ENCODE measurements around the gene DYNLRB1. TPM values are rescaled to one million over a fixed set of nuclear protein-coding genes. Genes with fewer than 3 reads are reported as not detected.

DYNLRB1 gene
- total and polyA plus RNA-seq, 9 of the 15 experiments (the other 6 are each of a cell fraction or from before 2014, with no cell fraction given), result 48.7 to 358 (median 121) TPM

DNA sequence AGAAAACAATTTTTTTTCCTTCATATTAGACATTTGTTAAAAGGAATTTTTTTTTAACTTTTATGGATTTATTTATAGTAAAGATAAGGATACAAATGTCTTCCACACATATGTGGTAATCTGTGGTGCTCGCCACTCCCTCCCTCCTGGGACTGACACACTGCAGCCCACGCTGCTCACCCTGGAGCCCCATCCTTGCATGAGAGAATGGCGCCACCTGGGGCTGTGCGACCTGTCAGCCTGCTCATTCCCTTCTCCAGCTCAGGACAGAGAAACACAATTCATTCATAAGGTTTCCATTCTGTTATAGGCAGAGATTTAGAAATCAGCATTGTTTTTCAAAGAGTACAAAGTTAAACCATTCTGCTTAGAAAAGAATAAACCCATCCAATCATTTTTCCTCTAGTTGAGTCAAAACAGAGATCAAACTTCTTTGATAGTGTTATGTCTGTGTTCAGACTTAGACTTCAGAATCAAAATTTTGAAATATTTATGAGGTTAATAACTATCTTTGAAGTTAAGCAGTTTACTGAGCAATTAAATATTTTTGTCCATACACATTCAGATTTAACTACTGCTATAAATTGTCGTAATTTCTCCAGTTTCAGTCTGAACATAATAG, 42.8 kb upstream of the DYNLRB1 start:
- no TSS peak for BruUV-seq (replicated peaks)
- Histone ChIP-seq H3K79me2 (ENCODE audit: control insufficient read depth, insufficient read depth, low read length) (no peaks in the 10 kb centered on the region), H3K9me1 (ENCODE audit: control insufficient read depth, insufficient read depth, low read length) (no peaks in the 10 kb centered on the region), H3K27ac (ENCODE audit: extremely low read depth, low read depth, low read length) (no peak overlapping the region), H3K4me3 (no peak overlapping the region), H3K36me3 (ENCODE audit: control insufficient read depth, insufficient read depth, low read length) (peaks cover 63% of the 10 kb centered on the region), H3K9ac (ENCODE audit: insufficient read depth in 1 of 2, low read depth in 2 of 2, low read length in 2 of 2) (no peak overlapping the region), H3K9me3 (replicated peaks; ENCODE audit: control insufficient read depth, insufficient read depth, low read depth, low read length) (no peaks in the 10 kb centered on the region), H2AFZ (ENCODE audit: low read depth, low read length) (no peak overlapping the region), H3K4me2 (ENCODE audit: insufficient read depth, low read length) (no peak overlapping the region), H4K20me1 (replicated peaks; ENCODE audit: control insufficient read depth, insufficient read depth, low read length) (no peaks in the 10 kb centered on the region), H3K27me3 (ENCODE audit: control insufficient read depth in 2 of 2, insufficient read depth in 2 of 2, low read length in 2 of 2) (no peaks in the 10 kb centered on the region), H3K4me1 (replicated peaks in 1 of 2; ENCODE audit: control insufficient read depth in 2 of 2, insufficient read depth in 2 of 2, low read length in 2 of 2) (peaks cover 0 to 4% of the 10 kb centered on the region in 2 experiments; a peak in 4 of 5 replicates)
- POLR2A ChIA-PET, result interaction anchor here (1.0 to 1.9 kb wide), 4 partner anchors 12 to 161 kb away, joined by 3 to 6 read pairs (median 4); no protein-coding TSS in a partner anchor
- peak; percentile 32 to 68 (median 44) for DNase-seq (ENCODE audit: extremely low read depth in 1 of 4, low spot score in 3 of 4)
- CTCF ChIA-PET (ENCODE audit: low intra/inter-chr PET ratio), result interaction anchor here (0.6 to 4.7 kb wide), 3 partner anchors 49 to 166 kb away, joined by 3 to 39 read pairs (median 3); no protein-coding TSS in a partner anchor
- FAIRE-seq, result peak; percentile 86
- 59% methylated on average over 5 of the region's 5 CpGs for WGBS (ENCODE audit: insufficient coverage, low coverage, missing lambda C conversion rate)
- in situ Hi-C loops (cut with MboI) (no loop called here), intact Hi-C loops (cut with micrococcal nuclease) (loop anchor here (1.0 to 5.0 kb wide), 2 partner anchors 44 to 161 kb away; partner anchors contain the start of gene DYNLRB1)
- ATAC-seq, result peak; percentile 99
- no peak for TF ChIP-seq RFX7 (CRISPR knock-in tag; IDR thresholded peaks at IDR 0.05)
- TF ChIP-seq, protein P1, sequence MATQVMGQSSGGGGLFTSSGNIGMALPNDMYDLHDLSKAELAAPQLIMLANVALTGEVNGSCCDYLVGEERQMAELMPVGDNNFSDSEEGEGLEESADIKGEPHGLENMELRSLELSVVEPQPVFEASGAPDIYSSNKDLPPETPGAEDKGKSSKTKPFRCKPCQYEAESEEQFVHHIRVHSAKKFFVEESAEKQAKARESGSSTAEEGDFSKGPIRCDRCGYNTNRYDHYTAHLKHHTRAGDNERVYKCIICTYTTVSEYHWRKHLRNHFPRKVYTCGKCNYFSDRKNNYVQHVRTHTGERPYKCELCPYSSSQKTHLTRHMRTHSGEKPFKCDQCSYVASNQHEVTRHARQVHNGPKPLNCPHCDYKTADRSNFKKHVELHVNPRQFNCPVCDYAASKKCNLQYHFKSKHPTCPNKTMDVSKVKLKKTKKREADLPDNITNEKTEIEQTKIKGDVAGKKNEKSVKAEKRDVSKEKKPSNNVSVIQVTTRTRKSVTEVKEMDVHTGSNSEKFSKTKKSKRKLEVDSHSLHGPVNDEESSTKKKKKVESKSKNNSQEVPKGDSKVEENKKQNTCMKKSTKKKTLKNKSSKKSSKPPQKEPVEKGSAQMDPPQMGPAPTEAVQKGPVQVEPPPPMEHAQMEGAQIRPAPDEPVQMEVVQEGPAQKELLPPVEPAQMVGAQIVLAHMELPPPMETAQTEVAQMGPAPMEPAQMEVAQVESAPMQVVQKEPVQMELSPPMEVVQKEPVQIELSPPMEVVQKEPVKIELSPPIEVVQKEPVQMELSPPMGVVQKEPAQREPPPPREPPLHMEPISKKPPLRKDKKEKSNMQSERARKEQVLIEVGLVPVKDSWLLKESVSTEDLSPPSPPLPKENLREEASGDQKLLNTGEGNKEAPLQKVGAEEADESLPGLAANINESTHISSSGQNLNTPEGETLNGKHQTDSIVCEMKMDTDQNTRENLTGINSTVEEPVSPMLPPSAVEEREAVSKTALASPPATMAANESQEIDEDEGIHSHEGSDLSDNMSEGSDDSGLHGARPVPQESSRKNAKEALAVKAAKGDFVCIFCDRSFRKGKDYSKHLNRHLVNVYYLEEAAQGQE (IDR thresholded peaks at IDR 0.05; ENCODE audit: borderline replicate concordance), result peak; percentile 53; the same call in 1 of the 2 replicates
- TF ChIP-seq, protein P1 (CRISPR knock-in tag; IDR thresholded peaks at IDR 0.05; ENCODE audit: low read depth), result no peak
- no peak for TF ChIP-seq SMARCC2 (IDR thresholded peaks at IDR 0.05; ENCODE audit: low read depth)
- peak in 1 of 2 experiments; percentile 51; a peak in 2 of 4 replicates for TF ChIP-seq MAZ (CRISPR knock-in tag; conservative IDR thresholded peaks at IDR 0.05 in 1 of 2, IDR thresholded peaks at IDR 0.05 in 1 of 2)
- peak; percentile 34; the same call in 1 of the 2 replicates for TF ChIP-seq CREM (IDR thresholded peaks at IDR 0.05; ENCODE audit: low read depth)
- TF ChIP-seq PRMT5 (CRISPR knock-in tag; IDR thresholded peaks at IDR 0.05), result no peak
- 0 out of 2 replicates have a peak, but pooled peaks have one; percentile 32 for TF ChIP-seq SMC3 (conservative IDR thresholded peaks at IDR 0.05; ENCODE audit: insufficient read depth, low read depth, low read length)
- TF ChIP-seq RAD21 (CRISPR knock-in tag; conservative IDR thresholded peaks at IDR 0.05 in 1 of 2, IDR thresholded peaks at IDR 0.05 in 1 of 2), result peak; percentile 69 to 84
- TF ChIP-seq, protein P2, sequence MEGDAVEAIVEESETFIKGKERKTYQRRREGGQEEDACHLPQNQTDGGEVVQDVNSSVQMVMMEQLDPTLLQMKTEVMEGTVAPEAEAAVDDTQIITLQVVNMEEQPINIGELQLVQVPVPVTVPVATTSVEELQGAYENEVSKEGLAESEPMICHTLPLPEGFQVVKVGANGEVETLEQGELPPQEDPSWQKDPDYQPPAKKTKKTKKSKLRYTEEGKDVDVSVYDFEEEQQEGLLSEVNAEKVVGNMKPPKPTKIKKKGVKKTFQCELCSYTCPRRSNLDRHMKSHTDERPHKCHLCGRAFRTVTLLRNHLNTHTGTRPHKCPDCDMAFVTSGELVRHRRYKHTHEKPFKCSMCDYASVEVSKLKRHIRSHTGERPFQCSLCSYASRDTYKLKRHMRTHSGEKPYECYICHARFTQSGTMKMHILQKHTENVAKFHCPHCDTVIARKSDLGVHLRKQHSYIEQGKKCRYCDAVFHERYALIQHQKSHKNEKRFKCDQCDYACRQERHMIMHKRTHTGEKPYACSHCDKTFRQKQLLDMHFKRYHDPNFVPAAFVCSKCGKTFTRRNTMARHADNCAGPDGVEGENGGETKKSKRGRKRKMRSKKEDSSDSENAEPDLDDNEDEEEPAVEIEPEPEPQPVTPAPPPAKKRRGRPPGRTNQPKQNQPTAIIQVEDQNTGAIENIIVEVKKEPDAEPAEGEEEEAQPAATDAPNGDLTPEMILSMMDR (IDR thresholded peaks at IDR 0.05 in 2 of 3, conservative IDR thresholded peaks at IDR 0.05 in 1 of 3; ENCODE audit: insufficient read depth in 2 of 3, low read depth in 1 of 3, low read length in 3 of 3), result peak; percentile 53 to 66 (median 65)

Measured in K562 (cell line).